ENCODE data around the gene THAP10.

- TF ChIP-seq MAX (CRISPR knock-in tag; IDR thresholded peaks at IDR 0.05) (no peak), FOXP1 (CRISPR knock-in tag; IDR thresholded peaks at IDR 0.05; ENCODE audit: borderline replicate concordance) (no peak), CTCF (IDR thresholded peaks at IDR 0.05) (no peak; the same call in 1 of the 2 replicates), GABPB1 (CRISPR knock-in tag; IDR thresholded peaks at IDR 0.05) (no peak), ZNF425 (CRISPR knock-in tag; conservative IDR thresholded peaks at IDR 0.05) (no peak), TEAD4 (CRISPR knock-in tag; IDR thresholded peaks at IDR 0.05) (no peak), USF1 (CRISPR knock-in tag; IDR thresholded peaks at IDR 0.05) (no peak), ZNF263 (CRISPR knock-in tag; IDR thresholded peaks at IDR 0.05; ENCODE audit: low read depth) (no peak), ATF3 (CRISPR knock-in tag; conservative IDR thresholded peaks at IDR 0.05) (no peak)
These were observed 15.7 kb upstream of the THAP10 start for GRCh38 chr15:70907784-70908471.

Data from WTC11 (cell line).